Body of pancreas (tissue), 4 donors: Measurements from ENCODE around the gene CFAP299.

Experiments
- POLR2A ChIP-seq, 3 donors: fragments of 450-650 bp; IDR thresholded peaks; one replicate each; pipeline ENCODE4 v1.6.1; 2016; ENCODE audit warnings: antibody characterized with exemption in 3 of 3, mild to moderate bottlenecking in 2 of 3
- TF ChIP-seq, protein P1 (sequence below), 7 experiments: fragments of 450-650 bp in 4 of 7; fragments of 200-600 bp in 3 of 7; sonication (generic) in 3 of 7; IDR thresholded peaks; one replicate each; pipeline ENCODE4 v1.5.1; 2016 to 2019; ENCODE audit warnings: antibody characterized with exemption in 7 of 7

DNA sequence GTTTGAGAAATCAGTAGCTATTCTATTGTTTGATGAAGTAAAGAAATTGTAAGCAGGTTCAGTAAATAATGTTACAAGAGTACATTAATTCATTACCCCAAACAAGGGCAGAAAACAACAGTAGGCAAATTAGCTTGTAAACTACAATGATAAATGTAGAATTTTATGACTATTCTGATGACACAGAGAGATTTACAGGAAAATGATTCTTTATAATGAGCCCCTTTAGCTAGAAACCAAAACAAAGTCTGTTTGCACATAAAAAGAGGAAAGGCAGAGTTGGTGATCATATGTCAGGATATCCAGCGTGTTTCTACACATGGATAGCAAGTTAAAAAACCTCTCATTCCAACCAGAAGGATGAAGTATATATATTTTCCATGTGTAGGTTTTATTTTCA is 204.8 kb downstream of the CFAP299 start:
- TF ChIP-seq, protein P1, sequence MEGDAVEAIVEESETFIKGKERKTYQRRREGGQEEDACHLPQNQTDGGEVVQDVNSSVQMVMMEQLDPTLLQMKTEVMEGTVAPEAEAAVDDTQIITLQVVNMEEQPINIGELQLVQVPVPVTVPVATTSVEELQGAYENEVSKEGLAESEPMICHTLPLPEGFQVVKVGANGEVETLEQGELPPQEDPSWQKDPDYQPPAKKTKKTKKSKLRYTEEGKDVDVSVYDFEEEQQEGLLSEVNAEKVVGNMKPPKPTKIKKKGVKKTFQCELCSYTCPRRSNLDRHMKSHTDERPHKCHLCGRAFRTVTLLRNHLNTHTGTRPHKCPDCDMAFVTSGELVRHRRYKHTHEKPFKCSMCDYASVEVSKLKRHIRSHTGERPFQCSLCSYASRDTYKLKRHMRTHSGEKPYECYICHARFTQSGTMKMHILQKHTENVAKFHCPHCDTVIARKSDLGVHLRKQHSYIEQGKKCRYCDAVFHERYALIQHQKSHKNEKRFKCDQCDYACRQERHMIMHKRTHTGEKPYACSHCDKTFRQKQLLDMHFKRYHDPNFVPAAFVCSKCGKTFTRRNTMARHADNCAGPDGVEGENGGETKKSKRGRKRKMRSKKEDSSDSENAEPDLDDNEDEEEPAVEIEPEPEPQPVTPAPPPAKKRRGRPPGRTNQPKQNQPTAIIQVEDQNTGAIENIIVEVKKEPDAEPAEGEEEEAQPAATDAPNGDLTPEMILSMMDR (IDR thresholded peaks at IDR 0.05), result no peak
- no peak for TF ChIP-seq POLR2A (IDR thresholded peaks at IDR 0.05)
